ENCODE results near the gene KRT7. TPM values are rescaled to one million over a fixed set of nuclear protein-coding genes. Genes with fewer than 3 reads are reported as not detected.
A peak's percentile ranks its signal among the peaks of the same experiment; 100 is the strongest.

KRT7 gene
- total RNA-seq, 1 donor from 2014 or later = 335 TPM

GRCh38 chr12:52199294-52199919, 33.6 kb upstream of the KRT7 start:
- DNase-seq (ENCODE audit: low spot score) = no peak

DNA sequence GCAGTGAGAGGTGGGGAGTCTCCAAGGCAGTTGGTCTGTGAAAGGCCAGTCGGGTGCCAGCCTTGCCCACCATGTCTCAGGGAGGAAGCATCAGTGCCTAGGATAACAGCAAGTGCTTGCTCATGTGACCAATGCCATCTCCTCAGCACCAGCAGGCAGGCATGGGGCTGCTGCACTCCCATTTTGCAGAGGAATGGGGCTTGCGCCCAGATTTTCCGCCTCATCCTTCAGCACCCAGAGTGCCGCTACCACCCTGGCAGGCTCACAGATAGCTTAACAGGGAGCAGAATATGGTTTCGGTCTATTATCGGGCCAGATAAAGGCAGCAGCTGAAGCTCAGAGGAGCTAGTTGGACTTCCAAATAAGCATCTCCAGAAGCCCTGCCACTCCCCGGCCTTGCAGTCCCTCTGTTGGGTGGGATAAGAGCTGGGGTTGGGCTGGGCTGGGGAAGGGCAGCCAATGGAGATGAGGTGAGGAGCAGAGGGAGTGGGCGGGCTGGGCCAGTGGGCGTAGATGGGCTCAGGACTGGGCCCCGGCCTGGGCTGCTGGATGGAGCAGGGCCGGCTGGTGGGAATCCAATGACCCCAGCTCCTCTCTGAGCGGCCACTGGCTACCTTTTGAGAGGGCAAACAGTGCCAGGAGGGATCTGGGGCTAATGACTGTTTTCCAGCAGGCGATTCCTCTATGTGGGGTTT, 32.8 kb upstream of the KRT7 start:
- no peak for DNase-seq (ENCODE audit: low spot score)

GRCh38 chr12:52200781-52201450, 32.1 kb upstream of the KRT7 start:
- no peak for DNase-seq (ENCODE audit: low spot score)

GRCh38 chr12:52201451-52201839, 31.6 kb upstream of the KRT7 start:
- DNase-seq (ENCODE audit: low spot score) = no peak

- no peak for DNase-seq (ENCODE audit: low spot score)
Observed at GRCh38 chr12:52202361-52203078, 30.5 kb upstream of the KRT7 start.

DNA sequence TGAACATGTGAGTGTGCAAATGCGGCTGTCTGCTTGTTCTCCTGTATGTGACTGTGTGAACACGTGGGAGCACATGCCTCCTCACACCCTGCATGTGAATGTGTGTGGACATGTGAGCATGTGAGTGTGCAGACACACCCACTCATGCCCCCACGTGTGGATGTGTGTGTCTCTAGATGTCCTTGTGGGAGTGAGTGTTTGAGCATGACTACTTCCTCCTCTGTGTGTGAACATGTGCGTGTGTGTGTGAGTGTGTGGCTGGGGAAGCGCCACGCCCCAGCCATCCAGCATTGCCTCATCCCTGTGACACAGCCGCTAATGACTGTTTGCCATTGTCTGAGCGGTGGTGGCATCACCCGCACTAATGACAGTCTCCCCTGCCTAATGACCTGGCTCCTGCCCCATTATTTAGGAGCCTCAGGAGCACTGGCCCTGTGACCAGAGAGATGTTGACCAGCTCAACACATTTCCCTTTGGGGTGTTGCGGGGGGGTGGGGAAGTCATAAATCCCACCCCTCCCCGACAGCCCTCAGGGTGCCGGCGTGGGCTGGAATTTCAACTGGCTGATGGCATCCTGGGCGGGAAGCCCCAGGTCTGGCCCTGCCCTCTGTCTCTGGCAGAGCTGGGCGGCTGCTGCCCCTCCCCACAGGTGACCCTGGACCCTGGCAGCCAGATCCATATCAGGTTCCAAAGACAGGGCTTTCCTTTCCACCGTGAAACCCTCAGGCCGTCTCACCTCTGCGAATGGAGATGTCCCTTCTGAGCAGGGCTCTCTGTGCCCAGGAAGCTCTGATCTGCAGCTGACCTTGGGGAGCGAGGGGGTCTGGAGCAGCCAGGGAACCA, 29.7 kb upstream of the KRT7 start:
- peak; percentile 86 for DNase-seq (ENCODE audit: low spot score)

DNA sequence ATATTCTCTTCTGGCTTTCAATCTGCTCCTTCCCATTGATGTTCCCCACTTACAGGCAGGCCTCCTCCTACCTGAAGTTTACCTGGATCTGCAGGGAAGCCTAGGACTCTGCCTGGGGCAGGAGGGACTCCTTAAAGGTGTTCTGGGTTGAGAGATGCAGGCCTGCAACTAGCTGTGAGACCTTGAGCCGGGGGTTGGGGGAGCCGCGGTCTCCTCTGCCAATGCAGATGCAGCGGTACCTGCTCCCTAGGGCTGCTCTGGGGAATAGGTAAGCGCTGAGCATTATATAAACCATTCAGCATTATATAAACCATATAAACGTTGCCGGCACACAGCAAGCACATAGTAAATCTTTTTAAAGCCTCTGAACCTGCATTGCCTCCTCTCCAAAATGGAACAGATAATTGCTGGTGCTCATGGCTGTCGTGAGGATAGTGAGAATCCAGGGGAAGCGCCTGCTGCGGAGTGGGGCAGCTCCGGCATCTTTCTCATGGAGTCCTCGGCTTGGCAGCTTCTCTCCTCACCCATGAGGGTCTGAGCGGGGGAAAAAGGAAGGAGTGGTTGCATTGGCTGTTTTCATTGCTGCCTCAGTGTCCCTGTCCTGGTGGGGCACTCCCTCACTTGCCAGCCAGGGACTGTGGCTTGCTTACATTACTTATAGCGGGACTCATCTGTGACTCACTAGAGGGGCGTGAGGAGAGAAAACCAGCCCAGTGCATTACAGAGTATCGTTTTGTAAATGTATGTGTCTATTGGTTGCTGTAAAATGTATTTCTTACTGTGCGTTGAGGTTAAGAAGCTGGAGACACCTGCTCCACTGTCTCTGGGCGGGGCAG, 28.7 kb upstream of the KRT7 start:
- no peak for DNase-seq (ENCODE audit: low spot score)

GRCh38 chr12:52204931-52205505, 28.0 kb upstream of the KRT7 start:
- DNase-seq (ENCODE audit: low spot score) = no peak

DNA sequence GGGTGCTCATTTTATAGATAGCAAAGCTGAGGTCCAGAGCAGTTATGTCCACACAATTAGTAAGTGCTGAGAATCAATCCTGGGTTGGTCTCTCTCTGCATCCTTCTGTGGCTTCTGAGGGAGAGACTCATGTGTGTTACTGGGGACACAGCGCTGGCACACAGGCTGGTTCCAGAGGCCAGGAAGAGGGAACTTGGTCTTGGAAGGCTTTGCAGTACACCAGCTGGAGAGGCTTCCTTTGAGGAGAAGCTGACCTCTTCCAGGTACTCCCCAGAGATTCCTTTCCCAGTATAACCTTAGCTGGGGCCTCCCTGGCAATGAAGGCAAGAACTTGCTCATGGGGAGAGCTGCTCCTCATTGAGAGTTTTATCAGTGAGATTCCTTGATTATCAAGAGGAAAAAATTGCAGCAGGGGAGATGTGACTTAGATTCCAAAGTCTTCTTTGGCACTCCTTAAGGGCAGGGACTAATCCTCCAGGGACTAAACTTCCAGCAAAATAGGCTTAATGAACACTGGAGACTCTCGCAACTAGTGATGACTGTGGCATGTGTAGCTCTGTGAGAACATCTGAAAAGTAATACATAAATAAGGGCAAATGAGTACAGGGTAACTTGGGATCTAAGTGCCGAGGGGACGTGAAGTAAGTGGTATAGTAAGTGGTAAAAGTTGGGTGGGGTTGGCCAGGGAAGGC, 27.3 kb upstream of the KRT7 start:
- no peak for DNase-seq (ENCODE audit: low spot score)

GRCh38 chr12:52206304-52207040, 26.6 kb upstream of the KRT7 start:
- no peak for DNase-seq (ENCODE audit: low spot score)

GRCh38 chr12:52207106-52207505, 25.9 kb upstream of the KRT7 start:
- DNase-seq (ENCODE audit: low spot score) = no peak

- peak; percentile 91 for DNase-seq (ENCODE audit: low spot score)
Observed at GRCh38 chr12:52207895-52208294, 25.1 kb upstream of the KRT7 start.

GRCh38 chr12:52208424-52209165, 24.4 kb upstream of the KRT7 start:
- no peak for DNase-seq (ENCODE audit: low spot score)

GRCh38 chr12:52209321-52209720, 23.7 kb upstream of the KRT7 start:
- DNase-seq (ENCODE audit: low spot score) = no peak

DNA sequence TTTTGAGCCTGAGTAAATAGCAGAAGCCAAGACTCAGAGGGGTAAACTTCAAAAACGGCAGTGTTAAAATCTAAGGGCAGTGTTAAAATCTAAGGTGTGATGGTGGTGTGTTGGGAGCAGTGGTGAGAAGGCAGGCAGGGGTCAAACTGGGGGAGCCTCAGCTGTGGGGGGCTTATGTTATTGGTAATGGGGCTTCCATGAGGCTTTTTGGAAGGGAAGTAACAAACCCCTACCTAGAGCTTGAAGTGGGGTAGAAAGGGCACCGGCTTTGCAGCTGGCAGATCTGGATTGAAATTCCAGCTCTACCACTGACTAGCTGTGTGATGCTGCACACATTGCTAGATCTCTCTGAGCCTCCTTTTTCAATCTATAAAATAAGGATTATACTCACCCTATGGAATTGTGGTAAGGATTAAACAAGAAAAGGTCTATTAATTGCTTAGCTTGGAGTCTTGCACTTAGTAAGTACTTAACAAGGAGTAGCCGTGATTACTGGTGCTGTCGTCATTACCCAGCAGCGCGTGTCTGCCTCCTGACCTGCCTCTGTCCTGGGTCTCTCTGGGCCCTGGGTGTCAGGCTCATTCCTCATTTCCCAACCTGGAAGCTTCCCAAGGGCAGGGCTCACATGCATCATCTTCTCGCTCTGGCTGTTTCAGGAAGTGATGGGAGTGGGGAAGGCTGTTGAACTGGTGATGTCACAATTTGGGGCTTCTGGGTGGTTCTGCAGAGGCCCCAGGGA, 22.7 kb upstream of the KRT7 start:
- peak; percentile 60 for DNase-seq (ENCODE audit: low spot score)

DNA sequence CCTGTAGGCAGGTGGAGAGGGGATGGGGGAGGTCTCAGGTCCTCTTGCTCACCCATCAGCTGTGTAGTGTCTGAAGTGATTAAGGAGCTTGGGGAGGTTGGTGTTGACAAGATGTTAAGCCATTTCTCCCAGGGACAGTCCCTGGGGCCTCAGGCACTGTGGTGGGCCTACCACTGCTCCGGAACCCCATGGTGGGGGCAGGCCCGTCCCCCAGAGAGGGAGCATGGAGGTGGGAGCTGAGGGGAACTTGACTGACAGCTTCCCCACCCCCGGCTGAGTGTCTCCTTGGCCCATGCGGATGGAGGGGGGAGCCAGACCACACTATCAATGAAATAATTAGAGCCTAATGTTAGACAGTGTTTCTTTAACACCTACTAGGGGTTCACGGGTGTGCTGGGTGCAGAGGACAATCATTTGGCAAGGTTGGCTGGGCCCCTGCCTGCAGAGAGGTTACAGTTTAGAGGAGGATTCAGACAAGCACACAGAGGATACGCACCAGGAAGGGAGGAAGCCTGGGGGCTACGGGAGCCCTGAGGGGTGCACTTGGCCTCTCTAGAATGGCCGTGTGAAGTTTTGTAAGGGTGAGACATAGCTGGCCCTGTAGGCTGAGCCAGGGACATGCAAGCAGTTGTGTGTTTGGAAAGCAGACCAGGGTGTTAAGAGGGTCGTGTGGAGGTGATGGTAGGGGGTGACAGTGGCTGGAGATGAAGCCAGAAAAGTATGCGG, 22.0 kb upstream of the KRT7 start:
- no peak for DNase-seq (ENCODE audit: low spot score)

Measured in mucosa of gallbladder (tissue), 1 donor.